ENCODE measurements around the gene DCTN4.
"Not testable (repeated sequence)": the region's sequence is repeated elsewhere in the genome, so short reads cannot be mapped to it uniquely, and the experiment has no call there.

DCTN4 gene

DNA sequence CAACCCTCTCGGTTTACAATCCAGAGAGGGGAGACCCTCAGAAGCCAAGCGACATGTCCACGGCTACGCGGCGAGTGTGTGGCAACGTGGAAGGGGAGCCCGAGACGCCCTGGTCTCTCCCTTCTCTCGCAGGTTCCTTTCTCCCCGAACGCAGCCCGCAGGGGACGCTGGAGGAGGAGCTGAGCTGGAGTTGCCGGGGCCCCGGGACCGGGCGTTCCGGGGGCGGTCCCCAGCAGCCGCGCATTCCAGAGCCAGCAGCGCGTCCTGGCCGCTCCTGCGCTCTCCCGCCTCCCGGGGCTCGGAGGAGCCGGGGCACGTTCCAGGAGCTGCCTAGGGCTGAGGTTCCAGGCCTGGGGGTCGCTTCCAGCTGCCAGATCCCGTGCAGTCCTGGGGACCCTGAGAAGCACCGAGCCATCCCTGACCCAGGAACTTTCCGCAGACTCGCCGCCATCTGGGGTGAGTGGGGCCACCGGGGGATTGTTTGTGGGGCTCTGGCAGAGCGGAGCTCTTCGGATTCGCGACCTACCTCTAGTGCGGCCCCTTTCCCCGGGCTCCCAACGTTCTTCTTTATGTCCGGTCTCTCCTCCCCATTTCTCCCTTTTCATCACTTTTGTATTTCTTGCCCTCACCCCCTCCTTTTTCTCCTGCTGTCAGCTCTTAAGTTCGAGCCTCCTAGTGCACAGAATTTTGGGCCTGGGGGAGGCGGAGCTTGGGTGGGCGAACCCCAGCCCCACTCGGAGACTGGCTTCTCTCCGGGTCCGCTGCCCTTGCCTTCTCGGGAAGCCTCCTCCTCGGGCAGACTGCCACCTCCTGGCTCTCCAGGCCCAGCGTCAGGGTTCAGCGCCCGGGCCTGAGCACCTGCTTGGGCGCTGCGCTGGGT is 19.9 kb upstream of the DCTN4 start, which contains the start of gene SMIM3:
TSS of gene SMIM3 (plus strand) at position 241 of the 880 bp plus-strand sequence. CDS start 16,684 bp downstream, outside the sequence.
- no peak for DNase-seq (ENCODE audit: low read depth)

DNA sequence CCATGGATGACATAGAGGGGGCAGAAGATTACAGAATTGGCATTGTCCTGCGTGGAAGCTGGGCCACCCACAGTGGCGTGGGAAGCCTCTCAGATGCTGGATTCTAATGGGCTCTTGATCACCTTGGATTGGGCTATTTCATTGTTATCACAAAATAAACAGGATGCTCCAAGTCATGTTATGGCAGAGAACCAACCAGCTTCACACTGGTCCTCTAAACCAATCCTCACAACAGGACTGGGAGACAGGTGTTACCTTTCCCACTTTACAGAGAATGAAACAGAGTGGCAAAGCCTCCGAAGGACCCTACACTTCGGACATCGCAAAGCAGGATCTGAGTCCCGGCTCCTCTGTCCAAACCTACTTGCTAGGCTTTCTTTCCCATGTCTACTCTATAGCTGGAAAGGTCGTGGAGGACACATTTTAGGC is 19.3 kb upstream of the DCTN4 start:
- DNase-seq (ENCODE audit: low read depth), result no peak

DNA sequence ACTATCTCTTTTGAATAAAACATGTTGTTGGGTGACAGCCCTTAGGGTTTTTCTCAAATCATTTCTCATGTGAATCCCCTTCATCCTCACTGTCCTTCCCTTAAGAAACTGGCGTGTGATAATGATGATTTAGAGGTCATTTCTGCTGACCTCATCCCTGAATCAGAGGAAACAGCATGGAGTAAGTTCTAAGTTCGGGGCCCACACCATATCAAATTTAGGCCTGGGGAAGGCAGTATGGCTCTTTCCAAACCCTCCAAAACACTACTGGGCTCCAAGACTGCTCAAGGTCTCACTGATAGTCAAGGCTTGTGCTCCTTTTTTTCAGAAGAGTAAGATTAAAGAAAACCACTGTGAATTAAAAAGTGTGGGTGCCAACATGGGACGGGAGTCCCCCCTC is 18.9 kb upstream of the DCTN4 start:
- no peak for DNase-seq (ENCODE audit: low read depth)

GRCh38 chr5:150774145-150774544 is 15.3 kb upstream of the DCTN4 start:
- DNase-seq (ENCODE audit: low read depth), result peak; percentile 57

DNA sequence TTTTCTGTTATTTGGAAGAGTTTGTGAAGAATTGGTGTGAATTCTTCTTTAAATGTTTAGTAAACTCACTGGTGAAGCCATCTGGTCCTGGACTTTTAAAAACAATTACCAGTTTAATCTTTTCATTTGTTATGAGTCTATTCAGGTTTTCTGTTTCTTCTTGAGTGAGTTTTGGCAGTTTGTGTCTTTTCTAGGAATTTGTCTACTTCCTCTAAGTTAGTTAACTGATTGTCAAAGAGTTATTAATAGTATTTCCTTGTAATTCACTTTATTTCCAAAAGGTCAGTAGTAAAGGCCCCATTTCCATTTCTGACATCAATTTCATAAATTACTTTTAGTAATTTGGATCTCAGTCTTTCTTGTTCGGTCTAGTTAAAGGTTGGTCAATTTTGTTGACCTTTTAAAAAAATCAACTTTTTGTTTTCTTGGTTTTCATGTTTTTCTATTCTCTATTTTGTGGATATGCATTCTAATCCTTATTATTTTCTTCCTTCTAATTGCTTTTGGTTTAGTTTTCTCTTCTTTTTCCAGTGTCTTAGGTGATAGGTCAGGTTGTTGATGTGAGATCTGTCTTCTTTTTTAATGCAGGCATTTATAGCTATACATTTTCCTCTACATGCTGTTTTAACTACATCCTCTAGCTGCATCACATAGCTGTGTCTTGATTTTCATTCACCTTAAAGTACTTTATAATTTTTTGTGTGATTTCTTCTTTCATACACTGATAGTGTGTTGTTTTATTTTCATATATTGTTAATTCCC is 12.4 kb upstream of the DCTN4 start:
- no peak for DNase-seq (ENCODE audit: low read depth)

- DNase-seq (ENCODE audit: low read depth), result no peak
Observed at GRCh38 chr5:150766251-150766650, 7.4 kb upstream of the DCTN4 start.

GRCh38 chr5:150765799-150766169 is 7.0 kb upstream of the DCTN4 start:
- no peak for DNase-seq (ENCODE audit: low read depth)

- no peak for DNase-seq (ENCODE audit: low read depth)
Observed at GRCh38 chr5:150765011-150765798, 6.4 kb upstream of the DCTN4 start.

GRCh38 chr5:150764530-150764929 is 5.7 kb upstream of the DCTN4 start:
- DNase-seq (ENCODE audit: low read depth), result no peak

- peak; percentile 63 for DNase-seq (ENCODE audit: low read depth)
Observed at GRCh38 chr5:150763023-150763769, 4.4 kb upstream of the DCTN4 start.

GRCh38 chr5:150762211-150762610 is 3.4 kb upstream of the DCTN4 start:
- DNase-seq (ENCODE audit: low read depth), result no peak

DNA sequence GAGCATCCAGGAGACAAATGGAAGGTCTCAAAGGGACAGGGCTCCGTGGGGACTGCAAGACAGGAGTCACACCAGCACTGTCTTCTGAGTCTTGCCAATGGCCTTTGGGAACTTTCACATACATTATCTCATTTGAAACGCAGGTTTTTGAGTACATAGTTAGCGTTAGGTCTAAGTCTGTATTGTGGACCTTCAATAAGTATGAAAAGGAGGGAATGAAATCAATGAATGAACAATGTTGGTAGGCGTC is 442 bp upstream of the DCTN4 start:
- DNase-seq (ENCODE audit: low read depth), result no peak

- no peak for DNase-seq (ENCODE audit: low read depth)
Observed at GRCh38 chr5:150758203-150758530, 650 bp downstream of the DCTN4 start.

GRCh38 chr5:150757087-150757649 is 1.6 kb downstream of the DCTN4 start:
- DNase-seq (ENCODE audit: low read depth), result no peak

DNA sequence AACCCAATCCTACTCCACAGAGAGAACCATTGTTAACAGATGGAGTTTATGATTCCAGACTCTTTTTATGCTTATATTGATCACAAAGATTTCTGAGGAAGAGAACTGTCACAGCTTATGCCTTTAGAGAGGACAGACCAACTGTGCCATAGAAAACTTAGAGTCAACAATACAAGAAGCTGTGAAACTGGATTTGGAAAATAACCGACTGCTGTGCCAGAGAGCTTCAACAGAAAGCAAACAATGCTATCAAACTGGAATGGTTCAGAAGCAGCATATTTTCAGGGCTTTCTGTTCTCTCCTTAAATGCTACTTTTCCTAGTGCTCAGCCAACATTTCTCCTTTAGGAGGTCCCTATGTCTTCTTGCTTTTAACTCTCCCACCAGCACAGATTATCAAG is 5.0 kb downstream of the DCTN4 start:
- DNase-seq (ENCODE audit: low read depth), result no peak

DNA sequence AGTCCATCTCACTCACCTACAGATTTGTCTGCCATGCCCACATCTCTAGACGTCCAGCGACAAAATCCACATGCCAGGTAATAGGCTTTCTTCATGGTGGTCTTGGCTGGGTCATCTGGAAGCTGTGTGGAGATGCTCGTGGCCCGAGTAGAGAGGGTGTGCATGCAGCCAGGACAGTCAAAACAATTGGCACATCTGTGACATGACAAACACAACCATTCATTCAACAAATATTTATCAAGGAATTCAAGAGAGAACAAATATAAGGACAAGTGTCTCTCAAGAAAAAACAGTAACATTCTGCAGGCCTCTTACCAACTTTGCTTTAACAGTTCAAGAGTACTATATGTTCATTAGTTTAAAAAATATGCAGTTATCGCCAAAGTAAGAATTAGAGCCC is 5.4 kb downstream of the DCTN4 start:
- DNase-seq (ENCODE audit: low read depth), result no peak

DNA sequence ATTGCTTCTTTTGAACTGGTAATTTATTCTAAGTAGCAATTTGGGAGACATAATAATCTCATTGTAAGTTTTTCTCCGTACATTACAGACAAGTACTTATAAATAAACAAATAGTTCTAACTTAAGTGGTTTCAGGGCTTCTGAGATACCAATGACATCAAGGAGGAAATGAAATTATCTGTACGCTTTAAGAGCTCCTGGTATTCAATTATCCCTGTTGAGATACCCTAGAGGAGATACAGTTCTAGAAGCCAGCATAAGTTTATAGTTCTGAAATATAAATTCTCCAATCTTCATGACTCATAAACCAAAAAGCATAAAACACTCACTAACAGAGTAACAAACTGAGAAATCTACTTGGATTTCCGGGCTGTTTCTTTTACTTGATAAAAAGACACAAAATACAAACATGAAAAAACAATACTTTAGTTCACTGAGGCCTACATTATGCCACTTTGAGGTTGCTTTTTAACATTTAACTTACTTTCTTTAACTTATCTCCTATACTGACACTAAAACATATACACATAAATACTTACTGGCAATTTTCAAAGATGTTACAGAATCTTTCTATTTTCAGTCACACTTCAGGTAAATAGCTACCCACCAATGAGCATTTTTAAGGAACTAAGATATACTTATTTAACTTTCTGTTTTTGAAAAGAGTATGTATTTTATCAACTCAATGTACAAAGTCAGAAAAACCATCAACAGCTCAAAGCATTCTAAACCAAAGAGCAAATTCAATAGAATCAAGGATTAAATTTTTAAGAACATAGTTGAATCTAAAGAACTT is 7.5 kb downstream of the DCTN4 start:
- no peak for DNase-seq (ENCODE audit: low read depth)

DNA sequence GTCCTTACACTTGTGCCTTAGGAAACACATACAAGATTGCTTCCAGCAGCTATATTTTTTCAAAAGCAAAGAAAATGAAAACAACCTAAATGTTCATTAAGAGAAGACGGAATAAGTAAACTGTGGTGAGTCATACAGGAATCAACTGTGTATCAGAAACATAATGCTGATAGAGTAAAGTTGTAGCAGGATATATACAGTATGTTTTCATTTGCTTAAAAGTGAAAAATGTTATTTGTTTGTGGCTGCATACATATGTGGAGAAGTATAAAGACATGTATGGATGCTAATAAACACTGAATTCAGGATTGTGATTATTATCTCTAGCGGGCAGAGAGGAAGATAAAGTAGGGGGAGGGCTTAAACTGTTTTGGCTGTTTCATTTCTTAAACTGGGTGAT is 8.3 kb downstream of the DCTN4 start:
- DNase-seq (ENCODE audit: low read depth), result no peak

GRCh38 chr5:150743142-150743488 is 15.7 kb downstream of the DCTN4 start:
- DNase-seq (ENCODE audit: low read depth), result not testable (repeated sequence)

- DNase-seq (ENCODE audit: low read depth), result not testable (repeated sequence)
Observed at GRCh38 chr5:150742455-150743141, 16.2 kb downstream of the DCTN4 start.
